CD4-positive, alpha-beta T cell treated with Interleukin-17A for 1 hour (primary cell): ENCODE data around the gene LYZL1.
"Not testable (repeated sequence)": the region's sequence is repeated elsewhere in the genome, so short reads cannot be mapped to it uniquely, and the experiment has no call there.

Experiments
- DNase-seq: peaks from one replicate; pipeline ENCODE4 v3.0.0-alpha.2; 2020

Gene LYZL1

DNA sequence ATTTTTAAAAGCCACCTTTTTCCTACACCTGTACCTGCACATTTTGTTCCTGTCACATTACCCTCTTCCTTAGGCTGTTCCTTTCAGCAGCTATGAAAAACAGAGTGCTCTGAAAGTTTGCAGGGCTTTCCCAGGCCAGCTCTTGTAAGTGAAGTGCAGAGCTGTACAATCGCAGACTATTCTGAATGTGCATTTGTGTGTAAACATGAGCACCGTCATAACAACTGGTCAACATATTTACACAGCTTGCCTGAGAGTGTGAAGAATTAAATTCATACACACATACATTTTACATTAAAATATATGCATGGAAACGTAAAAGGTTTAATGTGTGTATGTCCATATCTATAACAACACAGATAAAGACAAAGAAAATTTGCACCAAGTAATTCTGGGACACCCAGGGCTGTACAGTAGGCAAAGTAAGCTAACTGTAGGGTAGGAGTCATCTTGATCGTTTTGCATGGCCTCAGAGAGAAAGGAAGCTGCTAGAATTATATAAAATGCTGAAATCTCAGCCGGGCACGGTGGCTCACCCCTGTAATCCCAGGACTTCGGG, 23.6 kb upstream of the LYZL1 start:
- DNase-seq, result no peak

DNA sequence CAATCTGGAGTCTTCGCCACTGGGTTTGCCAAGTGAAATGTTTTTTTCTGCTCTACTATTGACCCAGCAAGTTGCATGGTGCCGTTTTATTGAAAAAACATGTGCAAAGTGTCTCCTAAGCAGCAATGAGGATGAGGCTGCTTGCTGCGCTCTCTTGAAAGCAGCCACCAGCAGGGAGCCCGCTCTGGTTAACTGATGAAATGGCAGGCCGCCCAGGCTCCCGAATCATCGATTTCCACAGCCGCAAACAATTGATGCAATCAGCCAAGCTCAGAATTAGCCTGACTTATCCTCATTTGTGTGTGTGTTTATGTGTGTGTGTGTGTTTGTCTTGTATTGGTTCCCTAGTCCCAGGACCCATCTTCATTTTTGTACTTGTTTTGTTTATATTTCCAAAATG, 22.2 kb upstream of the LYZL1 start:
- DNase-seq, result no peak

DNA sequence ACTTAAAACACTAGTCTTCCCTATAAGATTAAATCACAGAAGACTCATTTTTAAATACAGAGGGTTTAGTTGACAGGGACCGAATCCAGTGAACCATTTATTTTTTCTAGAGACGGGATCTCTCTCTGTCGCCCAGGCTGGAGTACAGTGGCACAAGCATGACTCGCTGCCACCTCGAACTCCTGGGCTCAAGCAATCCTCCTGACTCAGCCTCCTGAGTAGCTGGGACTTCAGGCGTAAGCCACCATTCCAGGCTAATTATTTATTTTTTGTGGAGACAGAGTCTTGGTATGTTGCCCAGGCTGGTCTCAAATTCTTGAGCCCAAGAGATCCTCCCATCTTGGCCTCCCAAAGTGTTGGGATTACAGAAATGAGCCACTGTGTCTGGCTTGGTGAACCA, 20.9 kb upstream of the LYZL1 start:
- no peak for DNase-seq

DNA sequence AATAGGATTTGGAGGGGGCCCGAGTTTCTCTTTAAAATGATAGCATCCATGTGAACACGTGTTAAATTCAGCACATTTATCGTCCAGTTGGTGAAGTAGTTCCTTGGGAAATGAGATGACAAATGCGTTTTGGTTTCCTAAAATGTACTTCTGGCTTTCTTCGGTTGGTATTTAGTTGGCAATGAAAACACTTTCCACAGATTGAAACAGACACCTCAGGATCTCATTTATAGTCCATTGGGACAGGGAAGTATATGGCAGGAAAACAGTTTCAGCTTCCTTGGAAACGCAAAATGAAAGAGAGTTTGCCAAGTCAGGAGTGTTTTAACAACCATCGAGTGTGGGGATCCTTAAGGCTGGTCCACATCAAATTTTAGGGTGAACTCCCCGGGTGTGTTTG, 19.4 kb upstream of the LYZL1 start:
- DNase-seq, result no peak

DNA sequence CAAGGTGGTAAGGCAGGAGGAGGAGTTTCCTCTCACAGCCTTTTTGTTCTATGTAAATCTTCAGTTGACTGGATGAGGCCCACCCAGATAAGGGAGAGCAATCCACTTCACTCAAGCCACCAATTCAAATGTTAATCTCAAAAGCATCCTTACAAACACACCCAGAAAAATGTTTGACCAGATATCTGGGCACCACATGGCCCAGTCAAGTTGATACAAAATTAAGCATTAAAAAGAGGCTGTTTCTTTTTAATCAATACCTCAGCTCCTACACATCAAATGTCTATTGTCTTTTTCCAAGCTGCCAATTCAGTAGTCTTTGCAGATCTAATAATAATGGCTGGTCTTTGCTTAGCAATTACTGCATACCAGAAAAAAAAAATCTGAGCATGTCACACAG, 18.0 kb upstream of the LYZL1 start:
- DNase-seq, result no peak

DNA sequence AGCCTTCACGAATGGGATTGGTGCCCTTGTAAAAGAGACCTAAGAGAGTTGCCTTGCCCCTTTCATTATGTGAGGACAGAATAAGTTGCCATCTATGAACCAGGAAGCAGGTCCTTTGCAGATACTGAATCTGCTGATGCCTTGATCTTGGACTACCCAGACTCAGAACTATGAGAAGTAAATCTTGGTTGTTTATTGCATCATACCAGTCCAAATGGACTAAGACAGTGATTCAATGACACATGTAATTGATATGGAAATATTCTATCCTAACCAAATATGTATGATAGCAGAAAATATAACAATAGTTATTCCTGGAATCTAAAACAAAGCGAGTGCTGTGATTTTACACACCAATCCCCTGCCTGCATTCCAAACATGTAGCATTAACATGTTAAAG, 17.0 kb upstream of the LYZL1 start:
- DNase-seq, result no peak

DNA sequence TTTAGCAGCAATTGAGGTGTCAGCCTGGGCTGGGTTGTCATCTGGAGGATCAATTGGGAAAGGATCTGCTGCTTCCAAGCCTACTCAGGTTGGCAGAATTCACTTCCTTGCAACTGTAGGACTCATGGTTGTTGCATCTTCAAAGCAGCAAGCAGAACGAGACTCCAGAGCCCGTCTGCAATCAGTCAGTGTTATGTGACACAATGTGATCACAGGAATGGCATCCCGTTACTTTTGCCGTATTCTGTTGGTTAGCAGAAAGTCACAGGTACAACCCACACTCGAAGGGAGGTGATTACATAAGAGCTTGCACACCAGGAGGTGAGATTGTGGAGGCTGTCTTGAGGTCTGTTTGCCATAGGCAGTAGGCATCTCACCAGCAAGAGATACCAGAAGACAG, 15.4 kb upstream of the LYZL1 start:
- DNase-seq, result no peak

DNA sequence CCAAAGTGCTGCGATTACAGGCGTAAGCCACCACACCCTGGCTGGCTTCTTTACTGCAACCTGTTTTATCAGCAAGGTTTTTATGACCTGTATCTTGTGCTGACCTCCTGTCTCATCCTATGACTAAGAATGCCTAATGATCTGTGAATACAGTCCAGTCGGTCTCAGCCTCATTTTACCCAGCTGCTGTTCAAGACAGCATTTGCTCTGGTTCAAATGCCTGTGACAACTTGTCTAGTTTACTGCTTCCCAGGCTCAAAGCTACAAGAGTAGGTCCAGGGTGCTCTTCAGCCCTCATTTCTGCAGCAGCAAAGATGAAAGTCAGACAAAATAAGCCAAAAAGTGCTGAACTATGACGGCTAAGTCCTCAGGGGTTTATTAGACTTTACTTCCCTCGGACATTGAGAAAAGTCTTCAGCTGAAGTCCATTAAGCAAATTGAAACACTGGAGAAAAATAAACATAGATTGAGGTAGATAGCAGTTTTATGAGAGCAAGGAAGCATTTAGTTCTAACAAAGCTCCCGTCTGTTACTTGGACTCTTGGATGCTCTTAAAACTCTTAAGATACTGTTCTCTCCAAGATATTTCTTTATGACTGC, 12.5 kb upstream of the LYZL1 start:
- DNase-seq, result no peak

DNA sequence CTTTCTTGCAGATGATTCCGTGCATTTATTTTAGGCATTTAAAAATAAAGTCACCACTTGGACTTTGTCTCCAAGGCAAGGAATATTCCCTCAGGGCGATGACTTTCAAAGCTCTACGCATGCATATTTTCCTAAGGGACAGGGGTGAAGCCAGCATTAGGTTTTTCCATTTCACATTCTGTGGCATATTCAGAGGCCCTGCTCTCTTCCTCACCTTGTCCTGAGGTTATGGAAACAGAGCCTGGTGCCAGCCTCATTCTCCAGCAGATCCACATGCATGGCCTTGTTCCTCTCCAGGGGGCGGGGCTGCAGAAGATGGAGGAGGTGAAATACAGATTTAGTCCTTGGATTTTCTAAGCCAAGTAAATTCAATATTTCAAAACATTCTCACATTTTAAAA, 11.6 kb upstream of the LYZL1 start:
- no peak for DNase-seq

DNA sequence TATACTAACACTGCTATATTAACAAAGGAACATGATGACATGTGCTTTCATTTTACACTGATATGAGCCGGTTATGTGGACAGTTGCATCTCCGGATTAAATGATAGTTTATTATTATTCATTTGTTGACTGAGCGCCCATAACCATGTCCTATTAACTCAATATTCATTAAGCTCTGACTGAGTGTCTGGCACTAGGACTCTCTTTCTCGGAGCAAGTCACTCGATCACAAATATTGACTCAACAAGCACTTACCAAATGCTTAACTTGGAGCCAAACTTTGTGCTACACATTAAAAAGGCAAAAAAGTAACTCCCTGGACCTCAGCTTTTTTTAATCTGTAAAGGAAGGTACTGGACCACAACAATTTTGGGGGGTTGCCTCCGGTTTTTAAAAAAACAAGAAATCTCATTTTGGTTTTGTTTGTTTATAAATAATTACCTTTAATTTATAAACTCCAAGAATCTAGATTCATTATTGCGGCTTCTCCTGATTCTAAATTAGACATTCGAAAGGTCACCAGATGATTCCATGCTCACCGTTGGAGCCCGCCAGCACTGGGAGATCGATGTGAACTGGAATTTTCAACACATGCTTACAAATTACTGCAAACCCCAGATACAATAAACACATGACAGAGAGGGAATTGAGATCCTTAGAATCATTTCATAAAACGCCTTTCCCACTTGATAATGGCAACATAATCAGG, 8.9 kb upstream of the LYZL1 start:
- DNase-seq, result no peak

DNA sequence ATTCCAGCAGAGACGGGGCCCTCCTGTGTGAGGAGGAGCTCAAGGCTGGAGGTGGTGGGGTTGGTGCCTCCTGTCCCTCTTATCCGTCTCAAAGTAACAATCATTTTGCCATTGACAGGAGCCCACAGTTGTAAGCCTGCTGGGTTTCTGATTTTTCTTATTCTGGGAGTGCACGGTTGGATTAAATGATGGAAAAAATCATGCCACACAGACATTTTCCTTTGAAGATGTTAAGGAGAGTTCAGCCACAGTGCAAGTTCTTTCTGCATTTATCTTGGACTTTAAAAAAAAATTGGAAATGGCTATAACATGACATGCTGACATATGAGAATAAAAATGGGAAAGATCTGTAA, 8.4 kb upstream of the LYZL1 start:
- DNase-seq, result no peak

DNA sequence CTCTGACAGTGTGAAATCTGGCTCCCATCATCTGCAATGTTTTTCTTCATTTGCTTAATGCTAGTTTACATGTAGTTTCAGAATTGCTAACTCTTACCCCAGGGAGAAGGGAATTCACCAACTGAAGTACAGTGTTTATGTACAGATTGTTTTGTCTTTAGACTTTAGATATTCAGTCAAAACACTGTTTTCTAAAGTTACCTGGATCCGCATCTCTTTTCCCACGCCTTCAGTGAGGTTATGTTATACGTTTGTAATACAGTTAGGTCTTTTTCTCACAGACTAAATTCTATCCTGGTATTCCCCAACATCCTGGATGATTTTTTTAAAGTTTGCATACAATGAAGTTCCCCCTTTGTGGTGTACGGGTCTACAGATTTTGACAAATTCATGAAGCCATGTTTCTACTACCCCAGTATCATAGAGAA, 3.2 kb upstream of the LYZL1 start:
- no peak for DNase-seq

DNA sequence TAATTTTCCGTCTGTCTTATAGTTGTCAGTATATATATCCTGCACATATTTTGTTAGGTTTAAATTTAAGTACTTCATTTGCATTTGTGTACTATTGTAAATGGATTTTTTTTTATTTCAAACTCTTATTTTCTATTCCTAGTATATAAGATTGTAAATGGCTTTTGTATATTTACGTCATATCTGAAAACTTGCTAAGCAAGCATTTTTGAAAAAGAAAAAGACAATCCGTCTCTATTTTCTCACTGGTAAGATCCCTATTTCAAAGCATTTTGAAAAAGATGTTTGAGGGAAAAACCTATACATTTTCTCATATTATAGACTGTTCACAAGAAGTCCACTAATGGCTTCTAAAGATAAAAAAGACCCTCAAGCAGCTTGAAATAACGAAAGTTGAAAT, 1.2 kb upstream of the LYZL1 start:
- DNase-seq, result no peak

DNA sequence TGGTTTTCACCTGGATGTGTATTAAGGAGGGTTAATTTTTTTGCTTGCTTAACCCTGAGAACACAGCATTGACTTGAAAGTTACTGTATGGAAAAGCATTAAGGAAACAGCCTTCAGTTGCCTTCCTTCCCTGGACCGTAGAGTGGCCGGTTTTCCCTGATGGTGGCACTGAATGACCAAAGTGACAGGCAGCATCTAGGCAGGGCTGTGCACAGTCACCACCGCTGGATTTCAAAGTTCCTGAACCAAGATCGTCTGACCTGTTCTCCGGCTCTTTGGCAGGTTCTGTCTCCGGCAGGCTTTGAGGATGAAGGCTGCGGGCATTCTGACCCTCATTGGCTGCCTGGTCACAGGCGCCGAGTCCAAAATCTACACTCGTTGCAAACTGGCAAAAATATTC, 2.7 kb downstream of the LYZL1 start:
- DNase-seq, result not testable (repeated sequence)

DNA sequence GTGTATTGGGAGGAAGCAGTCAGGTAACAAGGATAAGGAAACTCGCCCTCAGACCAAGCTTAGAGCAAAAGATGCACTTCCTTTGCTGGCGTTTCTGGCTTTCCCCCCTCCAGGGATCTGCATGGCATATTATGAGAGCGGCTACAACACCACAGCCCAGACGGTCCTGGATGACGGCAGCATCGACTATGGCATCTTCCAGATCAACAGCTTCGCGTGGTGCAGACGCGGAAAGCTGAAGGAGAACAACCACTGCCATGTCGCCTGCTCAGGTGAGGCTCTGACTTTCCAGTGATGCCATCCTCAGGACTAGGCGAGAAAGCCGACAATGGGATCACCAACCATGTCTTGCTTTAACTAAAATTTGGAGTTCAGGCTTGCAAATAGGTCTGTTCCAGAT, 3.5 kb downstream of the LYZL1 start:
- not testable (repeated sequence) for DNase-seq

DNA sequence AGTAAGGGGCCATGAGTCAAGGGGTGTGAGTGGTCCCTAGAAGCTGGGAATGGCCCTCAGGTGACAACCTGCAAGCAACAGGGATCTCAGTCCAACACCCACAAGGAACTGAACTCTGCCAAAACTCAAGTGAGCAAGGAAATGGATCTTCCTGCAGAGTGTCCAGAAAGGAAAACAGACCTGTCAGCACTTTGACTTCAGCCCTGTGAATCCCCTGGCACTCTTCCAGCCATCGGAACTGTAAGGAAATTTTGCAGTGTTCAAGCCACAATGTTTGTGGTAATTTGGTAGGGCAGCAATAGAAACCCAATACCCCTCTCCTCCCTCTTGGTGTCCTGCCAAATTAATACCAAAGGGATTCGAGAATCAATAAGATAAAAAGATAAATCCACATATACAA, 6.9 kb downstream of the LYZL1 start:
- no peak for DNase-seq

DNA sequence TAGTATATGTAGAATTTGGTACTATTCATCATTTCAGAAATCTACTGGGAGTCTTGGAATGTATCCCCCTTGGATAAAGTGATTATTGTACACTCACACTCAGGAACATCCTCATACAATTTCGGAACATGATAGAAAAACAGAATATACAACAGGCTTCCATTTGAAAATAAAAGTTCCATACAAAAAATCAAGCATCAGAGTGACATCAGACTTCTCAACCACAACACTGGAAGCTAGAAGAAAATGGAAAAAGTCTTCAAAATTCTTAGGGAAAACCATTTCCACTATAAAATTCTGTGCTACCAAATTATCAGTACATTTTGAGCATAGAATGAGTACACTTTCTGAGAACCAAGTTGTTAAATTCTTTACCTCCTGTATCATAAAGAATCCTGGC, 8.8 kb downstream of the LYZL1 start:
- no peak for DNase-seq

DNA sequence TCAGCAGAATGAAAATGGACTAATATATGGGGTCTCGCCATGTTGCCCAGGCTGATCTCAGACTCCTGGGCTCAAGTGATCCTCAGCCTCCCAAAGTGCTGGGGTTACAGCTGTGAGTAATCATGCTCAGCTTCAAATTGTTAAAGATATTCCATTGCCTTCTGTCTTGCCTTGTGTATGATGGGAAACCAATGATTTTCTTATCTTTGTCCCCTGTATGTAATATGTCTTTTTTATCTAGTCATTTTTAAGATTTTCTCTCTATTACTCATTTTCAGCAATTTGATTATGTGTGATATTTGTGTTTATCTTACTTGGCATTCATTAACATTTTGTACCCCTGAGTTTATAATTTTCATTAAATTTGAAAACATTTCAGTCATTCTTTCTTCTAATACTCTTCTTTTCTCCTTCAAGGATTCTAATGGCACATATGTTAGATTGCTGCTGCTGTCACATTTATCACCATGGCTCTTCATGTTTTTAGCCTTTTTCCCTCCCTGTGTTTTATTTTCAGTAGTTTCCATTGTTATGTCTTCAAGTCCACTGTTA, 12.6 kb downstream of the LYZL1 start:
- DNase-seq, result no peak

DNA sequence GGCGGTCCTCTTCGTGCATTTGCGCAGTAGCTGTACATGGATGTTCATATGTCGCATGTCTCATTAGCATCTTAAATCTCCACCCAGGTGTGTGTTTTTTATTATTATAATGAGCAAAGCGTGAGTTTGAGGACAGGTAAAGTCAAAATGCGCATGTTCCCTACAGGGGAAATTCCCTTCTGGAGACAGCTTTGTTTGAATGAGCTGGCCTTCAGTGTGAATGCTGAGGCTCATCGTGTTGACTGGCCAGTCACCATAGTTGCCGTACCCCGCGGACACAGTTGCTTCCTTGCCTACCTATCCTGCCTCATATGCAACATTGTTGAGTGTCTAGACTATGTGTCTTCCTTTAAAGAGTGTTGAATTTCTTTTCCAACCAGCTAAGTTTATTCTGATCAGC, 13.6 kb downstream of the LYZL1 start:
- DNase-seq, result no peak

DNA sequence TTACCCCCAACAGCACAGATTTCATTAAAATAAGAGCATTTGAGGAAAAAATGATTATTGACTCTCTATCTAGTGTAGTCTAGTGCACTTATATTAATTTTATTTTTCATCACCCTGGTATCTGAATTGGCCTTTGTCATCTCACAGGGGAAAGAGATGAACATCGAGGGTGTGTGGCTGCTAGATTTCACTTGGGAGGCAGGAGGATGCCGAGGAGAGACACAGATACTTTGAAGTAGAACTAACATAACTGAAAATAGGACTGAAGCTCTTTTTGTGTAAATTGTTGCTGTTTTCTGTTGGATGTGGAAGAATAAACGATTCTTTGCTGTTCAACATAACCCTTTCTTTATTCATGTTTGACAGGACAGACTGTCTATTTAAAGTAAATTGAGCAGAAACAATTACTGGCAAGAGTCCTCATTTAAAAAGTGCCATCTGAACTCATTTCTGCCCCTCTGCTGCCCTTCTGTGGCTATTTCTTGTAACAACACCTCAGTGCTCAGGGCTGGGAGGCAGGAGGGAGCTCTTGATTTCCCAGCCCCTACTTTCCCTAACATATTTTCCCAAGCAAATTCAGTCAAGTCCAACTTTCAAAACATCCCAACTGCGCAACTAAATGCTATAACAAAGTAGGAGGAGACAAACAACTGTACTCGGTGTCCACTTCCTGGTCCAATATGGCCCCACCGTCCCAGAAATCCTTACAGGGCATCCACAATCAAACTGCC, 15.6 kb downstream of the LYZL1 start:
- peak; percentile 35 for DNase-seq

DNA sequence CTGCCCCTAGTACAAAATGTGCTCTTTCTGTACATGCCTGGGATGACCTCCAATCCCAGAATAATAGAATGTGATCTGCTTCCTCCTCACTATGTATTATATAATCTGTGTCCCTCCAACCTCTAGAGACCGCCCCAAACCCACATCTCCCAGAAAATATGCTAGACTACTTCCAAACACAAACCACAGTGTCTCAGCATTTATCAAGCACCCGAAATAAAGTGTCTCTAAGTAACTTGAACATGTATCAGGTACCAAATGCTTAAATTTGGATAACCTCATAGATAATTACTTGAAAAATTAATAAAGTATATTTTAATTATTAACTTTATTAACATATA, 16.1 kb downstream of the LYZL1 start:
- DNase-seq, result no peak

DNA sequence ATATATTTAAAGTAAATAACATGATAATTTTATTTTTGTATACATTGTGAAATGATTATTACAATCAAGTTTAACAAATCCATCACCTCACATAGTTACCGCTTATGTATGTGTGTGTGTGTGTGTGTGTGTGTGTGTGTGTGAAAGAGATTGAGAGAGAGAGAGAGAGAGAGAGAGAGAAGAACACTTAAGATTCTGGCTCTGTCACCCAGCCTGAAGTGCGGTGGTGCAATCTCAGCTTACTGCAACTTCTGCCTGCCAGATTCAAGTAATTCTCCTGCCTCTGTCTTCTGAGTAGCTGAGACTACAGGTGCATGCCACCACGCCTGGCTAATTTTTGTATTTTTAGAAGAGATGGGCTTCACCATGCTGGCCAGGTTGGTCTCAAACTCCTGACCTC, 17.8 kb downstream of the LYZL1 start:
- DNase-seq, result no peak

DNA sequence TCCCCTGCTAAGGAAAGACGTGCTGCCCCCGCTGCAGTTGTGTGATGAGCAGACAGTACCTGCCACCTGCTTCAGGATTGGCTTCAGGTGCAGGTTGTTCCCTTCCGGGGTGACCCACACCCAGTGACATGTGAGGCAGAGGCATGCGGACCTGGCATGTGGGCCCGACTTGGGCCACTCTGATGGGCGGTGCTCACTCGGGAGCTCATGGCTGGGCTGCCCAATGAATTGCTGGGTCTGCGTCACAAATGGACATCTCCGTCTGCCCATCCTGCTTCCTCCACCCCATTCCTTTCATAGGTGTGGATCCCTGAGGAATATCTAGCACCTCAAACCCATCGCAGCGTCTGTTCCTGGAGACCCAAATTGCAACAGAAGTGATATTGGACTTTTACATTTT, 19.3 kb downstream of the LYZL1 start:
- DNase-seq, result not testable (repeated sequence)

DNA sequence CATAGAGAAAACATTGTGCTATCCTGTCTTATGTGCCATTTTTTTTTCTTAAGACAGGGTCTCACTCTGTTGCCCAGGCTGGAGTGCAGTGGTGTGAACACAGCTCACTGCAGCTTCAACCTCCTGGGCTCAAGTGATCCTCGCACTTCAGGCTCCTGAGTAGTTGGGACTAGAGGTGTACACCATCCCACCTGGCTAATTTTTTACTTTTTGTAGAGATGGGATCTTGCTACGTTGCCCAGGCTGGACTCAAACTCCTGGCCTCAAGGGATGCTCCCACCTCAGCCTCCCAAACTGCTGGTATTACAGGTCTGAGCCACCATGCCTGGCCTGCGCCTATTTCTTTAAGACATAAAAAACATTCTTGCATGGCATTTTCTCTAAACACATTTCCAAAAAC, 20.6 kb downstream of the LYZL1 start:
- no peak for DNase-seq
